GM18511 (cell line): ENCODE results near the gene STRN4.

ENCODE experiments used
- ATAC-seq: cut with Tn5 transposase; IDR thresholded peaks from one replicate; pipeline ENCODE4 v1.9.1; 2021; ENCODE audit warnings: mild to moderate bottlenecking, moderate library complexity; ENCODE audit not compliant: unreplicated experiment

Gene STRN4

GRCh38 chr19:46744005-46744691, 2.1 kb downstream of the STRN4 start:
- ATAC-seq: no peak

GRCh38 chr19:46742926-46743480, 3.2 kb downstream of the STRN4 start:
- no peak for ATAC-seq

GRCh38 chr19:46741447-46741846, 4.8 kb downstream of the STRN4 start:
- ATAC-seq: no peak

GRCh38 chr19:46739290-46739771, 6.9 kb downstream of the STRN4 start:
- ATAC-seq: no peak

- no peak for ATAC-seq
Observed at GRCh38 chr19:46737761-46738171, 8.5 kb downstream of the STRN4 start.

- ATAC-seq: no peak
Observed at GRCh38 chr19:46737298-46737654, 9.0 kb downstream of the STRN4 start.

GRCh38 chr19:46736531-46737297, 9.5 kb downstream of the STRN4 start:
- ATAC-seq: no peak

- ATAC-seq: no peak
Observed at GRCh38 chr19:46733690-46734292, 12.5 kb downstream of the STRN4 start.

GRCh38 chr19:46732966-46733689, 13.1 kb downstream of the STRN4 start:
- ATAC-seq: no peak

GRCh38 chr19:46732172-46732938, 13.9 kb downstream of the STRN4 start:
- no peak for ATAC-seq

- ATAC-seq: no peak
Observed at GRCh38 chr19:46731584-46731983, 14.7 kb downstream of the STRN4 start.

GRCh38 chr19:46731007-46731501, 15.2 kb downstream of the STRN4 start:
- ATAC-seq: no peak

GRCh38 chr19:46730595-46730994, 15.7 kb downstream of the STRN4 start:
- ATAC-seq: no peak

- no peak for ATAC-seq
Observed at GRCh38 chr19:46730187-46730586, 16.1 kb downstream of the STRN4 start.

- ATAC-seq: no peak
Observed at GRCh38 chr19:46729696-46730095, 16.6 kb downstream of the STRN4 start.

GRCh38 chr19:46728693-46729339, 17.4 kb downstream of the STRN4 start:
- no peak for ATAC-seq

GRCh38 chr19:46728208-46728607, 18.0 kb downstream of the STRN4 start:
- no peak for ATAC-seq

- ATAC-seq: no peak
Observed at GRCh38 chr19:46727757-46728156, 18.5 kb downstream of the STRN4 start.

GRCh38 chr19:46726971-46727501, 19.2 kb downstream of the STRN4 start:
- ATAC-seq: no peak
